Measurements from ENCODE around the gene TET1.
"Not testable (repeated sequence)": the region's sequence is repeated elsewhere in the genome, so short reads cannot be mapped to it uniquely, and the experiment has no call there.

- TF ChIP-seq CTCF (IDR thresholded peaks at IDR 0.05 in 8 of 11, conservative IDR thresholded peaks at IDR 0.05 in 3 of 11); POLR2AphosphoS5 (IDR thresholded peaks at IDR 0.05); POLR2A (IDR thresholded peaks at IDR 0.05): not testable (repeated sequence)
Measured at GRCh38 chr10:68735739-68736138, 175.6 kb downstream of the TET1 start.
